Glutamatergic neuron (in vitro differentiated cells): ENCODE measurements around the gene LLGL2. TPM values are rescaled to one million over a fixed set of nuclear protein-coding genes. Genes with fewer than 3 reads are reported as not detected.

Experiments used
- DNase-seq: peaks from one replicate; pipeline ENCODE4 v3.0.0; 2022
- H3K27ac Mint-ChIP-seq: one replicate; pipeline ENCODE4 v1.8.0; 2020; ENCODE audit warnings: mild to moderate bottlenecking, mixed read lengths, inconsistent platforms; ENCODE audit not compliant: unreplicated experiment
- H3K27me3 Mint-ChIP-seq: one replicate; pipeline ENCODE4 v1.8.0; 2020; ENCODE audit warnings: mild to moderate bottlenecking, moderate library complexity, mixed read lengths, inconsistent platforms; ENCODE audit not compliant: unreplicated experiment
- H3K36me3 Mint-ChIP-seq: one replicate; pipeline ENCODE4 v1.8.0; 2020; ENCODE audit warnings: mild to moderate bottlenecking, mixed read lengths, inconsistent platforms; ENCODE audit not compliant: unreplicated experiment
- H3K4me1 Mint-ChIP-seq: one replicate; pipeline ENCODE4 v1.8.0; 2020; ENCODE audit warnings: mild to moderate bottlenecking, low read depth, mixed read lengths, inconsistent platforms; ENCODE audit not compliant: unreplicated experiment
- H3K4me3 Mint-ChIP-seq: one replicate; pipeline ENCODE4 v1.8.0; 2020; ENCODE audit warnings: mild to moderate bottlenecking, mixed read lengths, inconsistent platforms; ENCODE audit not compliant: unreplicated experiment
- H3K9me3 Mint-ChIP-seq: one replicate; pipeline ENCODE4 v1.8.0; 2020; ENCODE audit warnings: mild to moderate bottlenecking, moderate library complexity, mixed read lengths, inconsistent platforms; ENCODE audit not compliant: unreplicated experiment
- CTCF ChIP-seq: fragments of 200-600 bp; sonication (generic); IDR thresholded peaks from one replicate; pipeline ENCODE4 v1.5.0; 2021; ENCODE audit not compliant: partially characterized antibody, unreplicated experiment
- total RNA-seq: library from RNA; stranded (reverse); fragmentation: NEBNext Ultra II Directional; extraction: Animal tissue kit (Norgen Biotek cat#: 25700); gene quantifications from one replicate; pipeline ENCODE4 v1.2.1, GENCODE V29; 2021; ENCODE audit not compliant: unreplicated experiment

LLGL2 gene
- total RNA-seq, 1 donor from 2014 or later = 4.8 TPM

GRCh38 chr17:75566834-75567233 lies 41.3 kb downstream of the LLGL2 start:
- no peak overlapping the region for H3K27ac Mint-ChIP-seq
- peaks cover 7% of the 10 kb centered on the region for H3K27me3 Mint-ChIP-seq
- H3K4me1 Mint-ChIP-seq = no peaks in the 10 kb centered on the region
- TF ChIP-seq CTCF = no peak
- H3K36me3 Mint-ChIP-seq = no peaks in the 10 kb centered on the region
- DNase-seq = no peak
- H3K4me3 Mint-ChIP-seq = no peak overlapping the region
- H3K9me3 Mint-ChIP-seq = peaks cover 5% of the 10 kb centered on the region

DNA sequence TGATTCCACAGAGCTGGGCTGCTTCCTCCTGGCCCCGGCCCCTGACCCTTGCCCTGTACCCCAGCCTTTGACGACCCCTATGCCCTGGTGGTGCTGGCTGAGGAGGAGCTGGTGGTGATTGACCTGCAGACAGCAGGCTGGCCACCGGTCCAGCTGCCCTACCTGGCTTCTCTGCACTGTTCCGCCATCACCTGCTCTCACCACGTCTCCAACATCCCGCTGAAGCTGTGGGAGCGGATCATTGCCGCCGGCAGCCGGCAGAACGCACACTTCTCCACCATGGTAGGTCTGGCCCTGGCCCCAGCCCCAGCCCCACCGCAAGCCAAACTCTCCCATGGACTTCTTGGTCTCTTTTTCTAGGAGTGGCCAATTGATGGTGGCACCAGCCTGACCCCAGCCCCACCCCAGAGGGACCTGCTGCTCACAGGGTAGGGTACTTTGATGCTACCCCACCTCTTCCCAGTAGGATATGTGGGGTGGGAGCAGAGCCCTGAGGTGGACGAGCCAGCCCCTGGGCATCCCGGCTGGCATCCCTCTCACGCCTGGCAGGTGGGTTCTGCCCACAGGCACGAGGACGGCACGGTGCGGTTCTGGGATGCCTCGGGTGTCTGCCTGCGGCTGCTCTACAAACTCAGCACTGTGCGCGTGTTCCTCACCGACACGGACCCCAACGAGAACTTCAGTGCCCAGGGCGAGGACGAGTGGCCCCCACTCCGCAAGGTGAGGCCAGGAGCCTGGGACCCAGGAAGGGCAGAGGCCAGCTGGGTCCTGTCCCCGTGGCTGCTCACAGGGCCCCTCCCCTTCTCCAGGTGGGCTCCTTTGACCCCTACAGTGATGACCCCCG lies 43.1 kb downstream of the LLGL2 start:
- H3K9me3 Mint-ChIP-seq = peaks cover 5% of the 10 kb centered on the region
- TF ChIP-seq CTCF = no peak
- H3K36me3 Mint-ChIP-seq = no peaks in the 10 kb centered on the region
- DNase-seq = no peak
- H3K4me3 Mint-ChIP-seq = no peak overlapping the region
- H3K4me1 Mint-ChIP-seq = no peaks in the 10 kb centered on the region
- H3K27me3 Mint-ChIP-seq = peaks cover 8% of the 10 kb centered on the region
- H3K27ac Mint-ChIP-seq = no peak overlapping the region

- H3K36me3 Mint-ChIP-seq = no peaks in the 10 kb centered on the region
- H3K27me3 Mint-ChIP-seq = peaks cover 8% of the 10 kb centered on the region
- no peak for TF ChIP-seq CTCF
- H3K4me1 Mint-ChIP-seq = no peaks in the 10 kb centered on the region
- H3K9me3 Mint-ChIP-seq = peaks cover 5% of the 10 kb centered on the region
- no peak for DNase-seq
- H3K4me3 Mint-ChIP-seq = no peak overlapping the region
- H3K27ac Mint-ChIP-seq = no peak overlapping the region
Observed at GRCh38 chr17:75570034-75570676, 44.7 kb downstream of the LLGL2 start.

- TF ChIP-seq CTCF = no peak
- Mint-ChIP-seq H3K36me3 (no peaks in the 10 kb centered on the region), H3K4me1 (no peaks in the 10 kb centered on the region), H3K27me3 (peaks cover 10% of the 10 kb centered on the region), H3K9me3 (peaks cover 4% of the 10 kb centered on the region), H3K27ac (no peak overlapping the region), H3K4me3 (no peak overlapping the region)
- peak; percentile 20 for DNase-seq
Observed at GRCh38 chr17:75570772-75571171, 45.3 kb downstream of the LLGL2 start.
